H9 (cell line): ENCODE measurements around the gene TIAM2. TPM values are rescaled to one million over a fixed set of nuclear protein-coding genes. Genes with fewer than 3 reads are reported as not detected.
A peak's percentile ranks its signal among the peaks of the same experiment; 100 is the strongest.

Experiments
- DNase-seq: peaks from one replicate; pipeline ENCODE4 v3.0.0-alpha.2; 2017
- H2AFZ ChIP-seq: one replicate; pipeline ENCODE4 v1.6.1; 2013; ENCODE audit warnings: mild to moderate bottlenecking, low read length, control low read depth, moderate library complexity
- H2AK5ac ChIP-seq: 2 replicates; pipeline ENCODE4 v1.6.1; 2013; ENCODE audit warnings: low read length, control low read depth, mixed read lengths; ENCODE audit not compliant: insufficient read length
- H2BK120ac ChIP-seq: one replicate; pipeline ENCODE4 v1.6.1; 2013; ENCODE audit warnings: low read depth, mild to moderate bottlenecking, low read length, control low read depth, inconsistent platforms; ENCODE audit not compliant: poor library complexity, severe bottlenecking
- H2BK12ac ChIP-seq: 2 replicates; pipeline ENCODE4 v1.6.1; 2013; ENCODE audit warnings: low read length, control low read depth, mixed read lengths, low read depth; ENCODE audit not compliant: insufficient read length
- H2BK15ac ChIP-seq: 2 replicates; pipeline ENCODE4 v1.6.1; 2013; ENCODE audit warnings: low read depth, low read length, control low read depth
- H2BK20ac ChIP-seq: one replicate; pipeline ENCODE4 v1.6.1; 2013; ENCODE audit warnings: low read depth, mild to moderate bottlenecking, low read length, control low read depth, inconsistent platforms; ENCODE audit not compliant: poor library complexity, severe bottlenecking
- H2BK5ac ChIP-seq: 2 replicates; pipeline ENCODE4 v1.6.1; 2013; ENCODE audit warnings: low read length, control low read depth, mixed read lengths; ENCODE audit not compliant: insufficient read length
- H3K14ac ChIP-seq: 2 replicates; pipeline ENCODE4 v1.6.1; 2013; ENCODE audit warnings: low read length, control low read depth; ENCODE audit not compliant: insufficient read depth
- H3K18ac ChIP-seq: 2 replicates; pipeline ENCODE4 v1.6.1; 2013; ENCODE audit warnings: low read depth, mild to moderate bottlenecking, mixed read lengths, low read length, control low read depth; ENCODE audit not compliant: insufficient read length
- H3K23ac ChIP-seq: 2 replicates; pipeline ENCODE4 v1.6.1; 2013; ENCODE audit warnings: low read length, control low read depth, mixed read lengths, low read depth; ENCODE audit not compliant: insufficient read length
- H3K23me2 ChIP-seq: 2 replicates; pipeline ENCODE4 v1.6.1; 2013; ENCODE audit warnings: low read depth, mild to moderate bottlenecking, mixed read lengths, low read length, control low read depth; ENCODE audit not compliant: insufficient read length, poor library complexity, severe bottlenecking
- H3K27ac ChIP-seq: 2 replicates; pipeline ENCODE4 v1.5.1; 2013; ENCODE audit warnings: low read length, control low read depth, mixed read lengths, low read depth; ENCODE audit not compliant: insufficient read length
- H3K27me3 ChIP-seq: 2 replicates; pipeline ENCODE4 v1.6.1; 2013; ENCODE audit warnings: low read length, control low read depth, inconsistent platforms; ENCODE audit not compliant: insufficient read depth
- H3K4ac ChIP-seq: 2 replicates; pipeline ENCODE4 v1.6.1; 2013; ENCODE audit warnings: low read depth, mild to moderate bottlenecking, control low read depth, inconsistent platforms, low read length, moderate library complexity
- H3K4me1 ChIP-seq: 2 replicates; pipeline ENCODE4 v1.6.1; 2013; ENCODE audit warnings: low read length, control low read depth, inconsistent platforms; ENCODE audit not compliant: insufficient read depth
- H3K4me2 ChIP-seq: 2 replicates; pipeline ENCODE4 v1.6.1; 2013; ENCODE audit warnings: low read length, control low read depth, mixed read lengths; ENCODE audit not compliant: insufficient read length, insufficient read depth
- H3K56ac ChIP-seq: 2 replicates; pipeline ENCODE4 v1.6.1; 2013; ENCODE audit warnings: low read depth, mild to moderate bottlenecking, mixed read lengths, low read length, control low read depth; ENCODE audit not compliant: insufficient read length
- H3K79me1 ChIP-seq: 2 replicates; pipeline ENCODE4 v1.6.1; 2013; ENCODE audit warnings: low read depth, mild to moderate bottlenecking, moderate library complexity, low read length, control low read depth, inconsistent platforms; ENCODE audit not compliant: insufficient read depth, poor library complexity, severe bottlenecking
- H3K79me2 ChIP-seq: 2 replicates; pipeline ENCODE4 v1.6.1; 2013; ENCODE audit warnings: low read length, control low read depth, inconsistent platforms; ENCODE audit not compliant: insufficient read depth
- H3K9ac ChIP-seq: 2 replicates; pipeline ENCODE4 v1.6.1; 2013; ENCODE audit warnings: low read length, control low read depth, mixed read lengths; ENCODE audit not compliant: insufficient read length; ENCODE audit errors: extremely low read depth
- H3K9me3 ChIP-seq: one replicate; pipeline ENCODE4 v1.6.1; 2013; ENCODE audit warnings: low read depth, low read length, inconsistent platforms; ENCODE audit not compliant: control insufficient read depth
- H3T11ph ChIP-seq: one replicate; pipeline ENCODE4 v1.6.1; 2013; ENCODE audit warnings: mild to moderate bottlenecking, low read length, control low read depth, inconsistent platforms
- H4K20me1 ChIP-seq: one replicate; pipeline ENCODE4 v1.6.1; 2013; ENCODE audit not compliant: control insufficient read depth, insufficient read length, insufficient read depth
- H4K5ac ChIP-seq: 2 replicates; pipeline ENCODE4 v1.6.1; 2013; ENCODE audit warnings: low read depth, mild to moderate bottlenecking, mixed read lengths, low read length, control low read depth; ENCODE audit not compliant: insufficient read length
- H4K8ac ChIP-seq: replicated peaks from 2 replicates; pipeline ENCODE4 v1.6.1; 2013; ENCODE audit warnings: low read length, control low read depth, mixed read lengths, low read depth; ENCODE audit not compliant: insufficient read length
- H4K91ac ChIP-seq: 2 replicates; pipeline ENCODE4 v1.6.1; 2013; ENCODE audit warnings: low read depth, mild to moderate bottlenecking, moderate library complexity, mixed read lengths, low read length, control low read depth; ENCODE audit not compliant: insufficient read length
- H3K27ac Mint-ChIP-seq, 3 experiments: 2 replicates in 2 of 3; 3 replicates in 1 of 3; pipeline ENCODE4 v1.8.0; 2020 to 2021; ENCODE audit warnings: mixed read lengths in 3 of 3, mild to moderate bottlenecking in 1 of 3, moderate library complexity in 1 of 3
- H3K27me3 Mint-ChIP-seq: 2 replicates; pipeline ENCODE4 v1.8.0; 2021; ENCODE audit warnings: low read depth, mild to moderate bottlenecking, moderate library complexity, mixed read lengths
- H3K36me3 Mint-ChIP-seq, 3 experiments: 2 replicates in 2 of 3; 3 replicates in 1 of 3; pipeline ENCODE4 v1.8.0; 2020 to 2021; ENCODE audit warnings: low read depth in 3 of 3, mixed read lengths in 3 of 3; ENCODE audit not compliant: insufficient read depth in 1 of 3
- H3K4me1 Mint-ChIP-seq, 2 experiments: 2 replicates each; pipeline ENCODE4 v1.8.0; 2020; ENCODE audit warnings: mixed read lengths in 2 of 2
- H3K4me3 Mint-ChIP-seq, 2 experiments: 2 replicates in 1 of 2; 3 replicates in 1 of 2; pipeline ENCODE4 v1.8.0; 2020 to 2021; ENCODE audit warnings: mild to moderate bottlenecking in 2 of 2, mixed read lengths in 2 of 2, moderate library complexity in 1 of 2
- H3K9me3 Mint-ChIP-seq, 2 experiments: 2 replicates in 1 of 2; 3 replicates in 1 of 2; pipeline ENCODE4 v1.8.0; 2020; ENCODE audit warnings: mild to moderate bottlenecking in 2 of 2, mixed read lengths in 2 of 2, moderate library complexity in 1 of 2
- WGBS: extraction: QIAGEN DNeasy Blood & Tissue Kit; methylation state at CpG from one replicate; pipeline ENCODE4 v1.1.7; 2013; ENCODE audit warnings: missing lambda C conversion rate, low lambda C conversion rate, mixed read lengths; ENCODE audit not compliant: insufficient read length; ENCODE audit errors: extremely low coverage; 5-methylcytosine and 5-hydroxymethylcytosine counted together
- total RNA-seq: library from RNA; stranded (reverse); gene quantifications from 2 replicates; pipeline ENCODE4 v1.2.1, GENCODE V29; 2021
- TF ChIP-seq, protein P1 (sequence below): fragments of 200-600 bp; sonication (generic); conservative IDR thresholded peaks from 3 replicates; pipeline ENCODE4 v1.8.0; 2021; ENCODE audit warnings: antibody characterized with exemption, mild to moderate bottlenecking

The TIAM2 gene
- total RNA-seq, 1 experiment from 2014 or later, result 6.3 TPM

DNA sequence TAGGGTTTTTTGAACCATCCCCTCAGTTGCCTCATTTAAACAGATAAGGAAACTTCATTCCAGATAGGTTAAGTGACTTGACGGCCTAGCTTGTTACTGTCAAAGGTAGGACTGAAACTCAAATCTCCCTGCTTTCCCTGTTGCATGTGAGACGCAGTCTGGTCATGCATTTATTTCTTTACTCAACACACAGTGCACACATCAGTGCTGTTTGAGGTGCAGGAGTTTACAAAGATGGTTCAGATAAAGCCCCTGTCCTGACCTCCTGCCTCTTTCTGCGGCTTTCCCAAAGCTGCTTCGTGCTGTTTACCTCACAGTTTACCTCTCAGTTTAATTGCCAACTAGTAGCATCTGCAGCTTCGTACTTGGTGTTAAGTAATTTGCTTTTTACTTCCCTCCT, 26.6 kb downstream of the TIAM2 start:
- Histone ChIP-seq H3K9ac (no peak overlapping the region), H3K27ac (no peak overlapping the region), H4K91ac (no peak overlapping the region), H3K14ac (no peak overlapping the region), H2AK5ac (no peak overlapping the region), H2BK12ac (no peak overlapping the region), H3K23me2 (no peaks in the 10 kb centered on the region), H3K4ac (no peak overlapping the region), H2BK15ac (no peak overlapping the region), H3K79me2 (no peaks in the 10 kb centered on the region), H3K23ac (no peak overlapping the region), H2BK120ac (no peak overlapping the region), H3K79me1 (no peaks in the 10 kb centered on the region), H2BK20ac (no peak overlapping the region), H3K4me1 (no peaks in the 10 kb centered on the region), H3K56ac (no peak overlapping the region), H3T11ph (no peak overlapping the region), H2BK5ac (no peak overlapping the region), H4K20me1 (no peaks in the 10 kb centered on the region), H3K18ac (no peak overlapping the region), H4K8ac (no peak overlapping the region), H3K4me2 (no peak overlapping the region), H3K27me3 (no peaks in the 10 kb centered on the region; the same call in 1 of the 2 replicates), H2AFZ (no peak overlapping the region), H4K5ac (no peak overlapping the region), H3K9me3 (no peaks in the 10 kb centered on the region)
- H3K4me1 Mint-ChIP-seq, result peaks cover 12 to 16% of the 10 kb centered on the region in 2 experiments
- H3K27me3 Mint-ChIP-seq, result no peaks in the 10 kb centered on the region; the same call in 1 of the 2 replicates
- no peak overlapping the region for H3K4me3 Mint-ChIP-seq
- TF ChIP-seq, protein P1, sequence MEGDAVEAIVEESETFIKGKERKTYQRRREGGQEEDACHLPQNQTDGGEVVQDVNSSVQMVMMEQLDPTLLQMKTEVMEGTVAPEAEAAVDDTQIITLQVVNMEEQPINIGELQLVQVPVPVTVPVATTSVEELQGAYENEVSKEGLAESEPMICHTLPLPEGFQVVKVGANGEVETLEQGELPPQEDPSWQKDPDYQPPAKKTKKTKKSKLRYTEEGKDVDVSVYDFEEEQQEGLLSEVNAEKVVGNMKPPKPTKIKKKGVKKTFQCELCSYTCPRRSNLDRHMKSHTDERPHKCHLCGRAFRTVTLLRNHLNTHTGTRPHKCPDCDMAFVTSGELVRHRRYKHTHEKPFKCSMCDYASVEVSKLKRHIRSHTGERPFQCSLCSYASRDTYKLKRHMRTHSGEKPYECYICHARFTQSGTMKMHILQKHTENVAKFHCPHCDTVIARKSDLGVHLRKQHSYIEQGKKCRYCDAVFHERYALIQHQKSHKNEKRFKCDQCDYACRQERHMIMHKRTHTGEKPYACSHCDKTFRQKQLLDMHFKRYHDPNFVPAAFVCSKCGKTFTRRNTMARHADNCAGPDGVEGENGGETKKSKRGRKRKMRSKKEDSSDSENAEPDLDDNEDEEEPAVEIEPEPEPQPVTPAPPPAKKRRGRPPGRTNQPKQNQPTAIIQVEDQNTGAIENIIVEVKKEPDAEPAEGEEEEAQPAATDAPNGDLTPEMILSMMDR, result no peak
- no peak for DNase-seq
- H3K9me3 Mint-ChIP-seq, result peaks cover 4 to 7% of the 10 kb centered on the region in 2 experiments; a peak in 4 of 5 replicates
- no CpG with 5 or more reads among the region's 5 CpGs for WGBS
- peak overlapping the region in 1 of 3 experiments; percentile 58; a peak in 1 of 7 replicates for H3K27ac Mint-ChIP-seq
- H3K36me3 Mint-ChIP-seq, result peaks cover 5 to 7% (median 5%) of the 10 kb centered on the region in 3 experiments; a peak in 6 of 7 replicates
